Neural progenitor cell (in vitro differentiated cells): ENCODE data around the gene HES5.
"Not testable (repeated sequence)": the region's sequence is repeated elsewhere in the genome, so short reads cannot be mapped to it uniquely, and the experiment has no call there.

Source experiments
- CTCF ChIP-seq: fragments of 200-600 bp; sonication (generic); IDR thresholded peaks from 2 replicates; pipeline ENCODE4 v1.5.1; 2017; ENCODE audit warnings: antibody characterized with exemption, mild to moderate bottlenecking
- EZH2 ChIP-seq: fragments of 200-600 bp; sonication (generic); IDR thresholded peaks from 2 replicates; pipeline ENCODE4 v1.6.1; 2017; ENCODE audit warnings: antibody characterized with exemption, mild to moderate bottlenecking, moderate library complexity

GRCh38 chr1:2569703-2570102, 39.6 kb upstream of the HES5 start:
- TF ChIP-seq CTCF, EZH2: not testable (repeated sequence)
